ENCODE measurements around the gene CYP2W1. TPM values are rescaled to one million over a fixed set of nuclear protein-coding genes. Genes with fewer than 3 reads are reported as not detected.

The CYP2W1 gene
- total and polyA plus RNA-seq, 12 donors, result 0.70 to 71.0 (median 41.6) TPM

DNA sequence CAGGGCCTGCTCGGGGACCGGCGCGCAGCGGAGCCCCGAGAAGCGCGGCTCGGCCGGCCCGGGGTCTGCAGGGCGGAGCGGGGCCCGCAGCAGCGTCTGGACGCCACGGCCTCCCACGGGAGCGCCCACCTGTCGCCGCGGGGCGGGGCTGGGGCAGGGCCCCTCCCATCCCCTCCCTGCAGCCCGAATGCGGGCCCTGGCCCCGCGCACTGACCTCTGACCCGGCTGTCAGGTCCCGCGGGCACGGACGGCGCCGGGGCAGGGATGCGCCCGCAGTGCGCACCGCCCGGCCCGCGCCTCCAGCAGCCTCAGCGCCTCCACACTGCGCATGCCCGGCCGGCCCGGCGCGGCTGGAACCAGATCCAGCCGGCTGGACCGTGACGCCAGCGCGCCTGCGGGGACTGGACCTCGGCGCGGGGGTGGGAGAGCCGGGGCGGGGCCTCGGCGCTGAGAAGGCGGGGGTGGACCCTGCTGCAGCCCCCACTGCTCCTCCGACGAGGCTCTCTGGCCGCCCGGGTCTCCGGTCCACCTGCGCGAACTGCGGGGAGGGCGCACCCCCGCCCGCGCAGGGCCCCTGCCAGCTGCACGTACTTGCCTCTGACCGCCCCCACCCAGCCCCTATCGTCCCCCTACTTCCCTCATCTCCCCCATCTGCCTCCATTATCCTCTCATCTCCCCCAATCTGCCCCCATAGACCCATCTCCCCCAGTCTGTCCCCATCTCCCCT is 45.2 kb downstream of the CYP2W1 start:
- DNase-seq, result peak; percentile 90 to 94 (median 93)
- Histone ChIP-seq H3K36me3 (replicated peaks in 1 of 2) (no peaks in the 10 kb centered on the region), H3K27ac (peak overlapping the region in 4 of 5 donors; percentile 76 to 93 (median 88)), H3K4me1 (replicated peaks in 1 of 2) (peaks cover 16 to 17% of the 10 kb centered on the region in 2 donors), H3K4me3 (peak overlapping the region in 3 of 4 donors; percentile 18 to 90 (median 51)), H3K27me3 (no peaks in the 10 kb centered on the region), H3K9me3 (replicated peaks in 1 of 3) (no peaks in the 10 kb centered on the region)
- 0 to 1% (median 0%) methylated on average over 4 to 77 of the region's 77 CpGs for WGBS, 4 donors
- TF ChIP-seq POLR2A (IDR thresholded peaks at IDR 0.05), result peak in 1 of 2 donors; percentile 38
- TF ChIP-seq, protein P1, sequence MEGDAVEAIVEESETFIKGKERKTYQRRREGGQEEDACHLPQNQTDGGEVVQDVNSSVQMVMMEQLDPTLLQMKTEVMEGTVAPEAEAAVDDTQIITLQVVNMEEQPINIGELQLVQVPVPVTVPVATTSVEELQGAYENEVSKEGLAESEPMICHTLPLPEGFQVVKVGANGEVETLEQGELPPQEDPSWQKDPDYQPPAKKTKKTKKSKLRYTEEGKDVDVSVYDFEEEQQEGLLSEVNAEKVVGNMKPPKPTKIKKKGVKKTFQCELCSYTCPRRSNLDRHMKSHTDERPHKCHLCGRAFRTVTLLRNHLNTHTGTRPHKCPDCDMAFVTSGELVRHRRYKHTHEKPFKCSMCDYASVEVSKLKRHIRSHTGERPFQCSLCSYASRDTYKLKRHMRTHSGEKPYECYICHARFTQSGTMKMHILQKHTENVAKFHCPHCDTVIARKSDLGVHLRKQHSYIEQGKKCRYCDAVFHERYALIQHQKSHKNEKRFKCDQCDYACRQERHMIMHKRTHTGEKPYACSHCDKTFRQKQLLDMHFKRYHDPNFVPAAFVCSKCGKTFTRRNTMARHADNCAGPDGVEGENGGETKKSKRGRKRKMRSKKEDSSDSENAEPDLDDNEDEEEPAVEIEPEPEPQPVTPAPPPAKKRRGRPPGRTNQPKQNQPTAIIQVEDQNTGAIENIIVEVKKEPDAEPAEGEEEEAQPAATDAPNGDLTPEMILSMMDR (IDR thresholded peaks at IDR 0.05), result no peak
- intact Hi-C loops (cut with DNase I), result no loop called here

DNA sequence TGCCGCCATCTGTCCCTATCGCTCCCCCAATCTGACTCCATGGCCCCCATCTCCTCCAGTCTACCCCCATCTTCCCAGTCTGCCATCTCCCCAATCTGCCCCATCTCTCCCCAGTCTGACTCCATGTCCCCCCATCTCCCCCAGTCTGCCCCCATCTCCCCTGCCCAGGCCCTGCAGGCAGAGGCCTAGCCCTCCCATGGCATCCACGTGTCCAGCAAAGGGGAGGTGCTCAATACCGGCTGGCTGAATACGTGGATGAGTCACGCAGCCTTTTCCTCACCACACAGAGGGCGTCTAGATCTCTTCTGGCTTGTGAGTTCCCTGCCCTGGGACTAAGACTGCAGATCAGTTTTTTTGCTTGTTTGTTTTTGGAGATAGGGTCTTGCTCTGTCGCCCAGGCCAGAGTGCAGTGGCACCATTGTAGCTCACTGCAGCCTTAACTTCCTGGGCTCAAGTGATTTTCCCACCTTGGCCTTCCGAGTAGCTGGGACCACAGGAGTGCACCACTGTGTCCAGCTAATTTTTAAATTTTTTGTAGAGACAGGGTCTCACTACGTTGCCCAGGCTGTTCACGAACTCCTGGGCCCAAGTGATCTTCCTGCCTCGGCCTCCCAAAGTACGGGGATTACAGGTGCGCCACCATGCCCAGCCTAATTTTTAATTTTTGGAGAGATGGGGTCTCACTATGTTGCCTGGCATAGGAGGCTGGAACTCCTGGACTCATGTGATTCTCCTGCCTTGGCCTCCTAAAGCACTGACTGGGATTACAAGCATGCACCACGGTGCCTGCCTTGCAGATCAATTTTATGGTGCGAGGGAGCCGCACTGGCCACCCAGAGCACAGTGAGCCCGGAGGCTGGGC is 46.0 kb downstream of the CYP2W1 start:
- TF ChIP-seq POLR2A (IDR thresholded peaks at IDR 0.05), result peak in 1 of 2 donors; percentile 7
- TF ChIP-seq, protein P1 (IDR thresholded peaks at IDR 0.05), result no peak
- no peaks in the 10 kb centered on the region for H3K36me3 ChIP-seq (replicated peaks in 1 of 2)
- peaks cover 16 to 17% of the 10 kb centered on the region in 2 donors for H3K4me1 ChIP-seq (replicated peaks in 1 of 2)
- H3K4me3 ChIP-seq, result peak overlapping the region in 2 of 4 donors; percentile 51 to 90
- no peaks in the 10 kb centered on the region for H3K27me3 ChIP-seq
- no peaks in the 10 kb centered on the region for H3K9me3 ChIP-seq (replicated peaks in 1 of 3)
- 48 to 55% (median 50%) methylated on average over 17 to 18 of the region's 18 CpGs for WGBS, 4 donors
- DNase-seq, result peak; percentile 88 to 96 (median 94)
- intact Hi-C loops (cut with DNase I), result no loop called here
- H3K27ac ChIP-seq, result peak overlapping the region in 4 of 5 donors; percentile 76 to 93 (median 88)

DNA sequence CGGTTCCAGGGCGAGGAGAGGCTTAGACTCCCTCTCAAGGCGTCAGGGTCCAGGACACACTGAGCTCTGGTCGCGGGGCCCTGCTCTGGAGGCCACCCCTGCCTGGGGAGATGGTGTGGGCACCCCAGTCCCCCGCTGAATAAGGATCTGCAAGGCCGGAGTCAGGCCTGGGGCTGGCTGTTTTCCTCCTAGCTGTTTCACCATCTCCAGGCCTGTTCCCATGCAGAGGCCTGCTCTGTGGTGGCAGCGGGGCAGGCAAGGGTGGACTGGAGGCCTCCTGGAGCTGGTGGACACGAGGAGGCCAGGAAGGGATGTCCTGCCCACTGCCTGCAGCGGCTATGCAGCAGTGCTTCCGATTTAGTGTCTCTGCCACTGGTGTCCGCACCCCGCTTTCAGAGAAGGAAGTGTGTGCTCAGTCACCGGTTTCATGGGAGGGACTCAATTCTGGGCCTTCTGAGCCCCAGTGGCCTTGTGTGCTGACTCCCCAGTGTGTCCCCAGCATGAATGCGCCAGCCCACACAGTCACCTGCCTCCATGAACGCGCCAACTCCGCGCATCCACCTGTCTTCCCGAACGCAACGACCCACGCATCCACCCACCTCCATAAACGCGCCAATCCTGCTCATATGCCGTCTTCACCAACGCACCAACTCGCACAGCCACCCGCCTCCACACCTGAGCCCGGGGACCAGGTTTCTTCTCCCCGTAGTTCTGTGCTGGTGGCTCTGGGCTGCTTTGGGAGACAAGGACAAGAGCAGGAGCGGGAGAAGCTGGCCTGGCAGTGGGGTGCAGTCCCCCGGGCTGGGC is 46.9 kb downstream of the CYP2W1 start:
- no peak for DNase-seq
- no peaks in the 10 kb centered on the region for H3K9me3 ChIP-seq (replicated peaks in 1 of 3)
- peak overlapping the region in 3 of 5 donors; percentile 85 to 93 (median 90) for H3K27ac ChIP-seq
- TF ChIP-seq POLR2A (IDR thresholded peaks at IDR 0.05), result no peak
- TF ChIP-seq, protein P1 (IDR thresholded peaks at IDR 0.05), result no peak
- no peaks in the 10 kb centered on the region for H3K27me3 ChIP-seq
- H3K4me1 ChIP-seq (replicated peaks in 1 of 2), result peaks cover 16 to 17% of the 10 kb centered on the region in 2 donors
- intact Hi-C loops (cut with DNase I), result no loop called here
- H3K36me3 ChIP-seq (replicated peaks in 1 of 2), result no peaks in the 10 kb centered on the region
- no peak overlapping the region for H3K4me3 ChIP-seq
- WGBS, 4 donors, result 90 to 95% (median 91%) methylated on average over 19 to 33 of the region's 33 CpGs
